Kidney tubule cell (primary cell): ENCODE measurements around the gene LIN9.
"Not testable (repeated sequence)": the region's sequence is repeated elsewhere in the genome, so short reads cannot be mapped to it uniquely, and the experiment has no call there.

Source experiments
- DNase-seq: peaks from one replicate; pipeline ENCODE4 v3.0.0-alpha.2; 2018; ENCODE audit warnings: low spot score

Gene LIN9

DNA sequence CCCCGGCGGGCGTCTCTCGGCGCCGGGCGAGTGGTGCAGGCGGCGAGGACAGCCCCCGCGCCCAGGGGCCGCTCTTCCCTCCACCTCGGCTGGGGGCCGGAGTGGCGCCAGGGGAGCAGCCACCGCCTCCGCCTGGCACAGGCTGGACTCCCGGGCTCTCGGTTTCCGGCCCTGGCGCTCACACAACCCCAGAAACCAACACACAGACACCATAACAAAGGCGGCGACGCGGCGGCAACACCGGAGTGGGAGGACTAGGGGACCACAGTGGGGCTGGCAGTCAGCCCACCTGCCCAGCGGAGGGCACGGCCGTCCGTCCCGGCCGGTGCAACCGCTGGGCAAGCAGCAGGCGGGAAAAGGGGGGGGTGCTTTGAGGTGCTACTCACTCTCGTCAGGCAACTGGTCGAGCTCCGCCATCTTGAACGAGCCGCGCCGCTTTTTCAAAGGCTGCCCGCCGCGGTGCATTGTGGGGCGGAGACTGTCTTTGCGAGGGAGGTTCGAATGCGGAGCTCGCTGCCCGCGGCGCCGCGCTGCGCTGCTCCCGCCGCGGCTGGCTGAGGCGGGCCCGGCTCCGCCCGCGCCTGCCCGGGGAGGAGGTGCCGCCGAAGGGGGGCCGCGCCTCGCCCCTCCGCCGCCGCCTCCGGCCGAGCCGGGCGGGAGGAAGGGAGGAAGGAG, at the start of gene LIN9:
TSS of gene LIN9 (minus strand) at position 442 of the 675 bp plus-strand sequence. CDS start at position 417, 25 bp downstream.
- peak; percentile 91 for DNase-seq

DNA sequence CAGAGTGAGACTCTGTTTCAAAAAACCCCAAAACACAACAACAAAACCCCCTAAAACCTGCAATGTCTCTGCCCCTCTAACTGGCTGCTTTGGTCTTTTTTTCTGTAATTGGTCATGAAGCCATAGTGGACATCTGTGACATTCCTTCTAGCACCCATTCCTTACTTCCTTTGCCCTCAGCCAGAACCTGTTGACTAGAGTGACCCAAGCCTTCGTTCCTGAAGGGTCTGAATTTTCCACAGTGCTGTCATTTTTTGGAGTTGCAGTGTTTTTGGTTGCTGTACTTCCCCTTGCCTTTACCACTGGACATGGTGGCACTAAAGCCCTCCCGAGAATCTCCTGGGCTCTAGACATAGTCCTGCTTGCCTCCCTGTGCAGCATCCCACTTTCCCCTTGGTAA, 48.5 kb upstream of the LIN9 start:
- no peak for DNase-seq

- DNase-seq = no peak
These were observed 46.9 kb upstream of the LIN9 start for GRCh38 chr1:226355669-226356551.

GRCh38 chr1:226355016-226355415, 46.1 kb upstream of the LIN9 start:
- DNase-seq = no peak

- no peak for DNase-seq
These were observed 44.9 kb upstream of the LIN9 start for GRCh38 chr1:226353698-226354525.

- no peak for DNase-seq
These were observed 42.7 kb upstream of the LIN9 start for GRCh38 chr1:226351709-226352108.

DNA sequence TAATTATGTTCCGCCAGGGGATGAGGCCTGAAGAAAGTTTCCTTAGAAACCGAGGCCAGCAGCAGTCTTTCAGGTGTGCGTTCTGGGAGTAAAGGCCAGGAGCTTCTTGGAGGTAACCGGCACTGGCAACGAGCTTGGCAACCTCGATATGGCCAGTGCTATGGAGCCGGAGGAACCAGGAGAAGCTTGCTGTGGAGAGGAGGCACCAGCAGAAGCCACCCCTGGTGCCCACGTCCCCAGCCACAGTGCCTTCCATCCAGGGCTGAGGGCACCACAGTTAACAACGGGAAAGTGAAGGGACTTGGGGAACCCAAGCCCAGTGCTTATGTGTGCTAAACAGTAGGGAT, 41.5 kb upstream of the LIN9 start:
- DNase-seq = no peak

GRCh38 chr1:226349801-226350518, 41.0 kb upstream of the LIN9 start:
- DNase-seq = no peak

- no peak for DNase-seq
These were observed 40.1 kb upstream of the LIN9 start for GRCh38 chr1:226349081-226349480.

GRCh38 chr1:226344441-226345259, 35.7 kb upstream of the LIN9 start:
- DNase-seq = no peak

GRCh38 chr1:226342656-226343055, 33.7 kb upstream of the LIN9 start:
- DNase-seq = no peak

GRCh38 chr1:226340111-226340510, 31.1 kb upstream of the LIN9 start:
- DNase-seq = not testable (repeated sequence)

- DNase-seq = no peak
These were observed 28.4 kb upstream of the LIN9 start for GRCh38 chr1:226337276-226337875.

DNA sequence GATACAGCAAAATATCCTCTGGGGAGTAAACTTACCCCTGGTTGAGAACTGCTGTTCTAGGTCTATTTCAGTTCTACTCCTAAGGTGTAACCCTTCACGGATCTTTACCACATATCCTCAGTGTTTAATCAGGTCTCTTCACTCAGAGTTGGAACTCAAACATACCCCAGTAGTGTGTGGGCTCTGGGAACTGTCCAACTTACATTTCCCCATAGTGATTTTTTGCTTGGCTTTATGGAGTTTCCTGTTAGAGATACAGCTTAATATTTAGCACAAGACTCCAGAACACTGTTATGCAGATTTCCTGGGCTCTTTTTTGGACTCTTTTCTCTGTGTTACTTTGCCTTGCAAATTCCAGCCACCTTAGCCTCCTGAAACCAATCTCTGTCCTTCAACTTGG, 26.7 kb upstream of the LIN9 start:
- no peak for DNase-seq

DNA sequence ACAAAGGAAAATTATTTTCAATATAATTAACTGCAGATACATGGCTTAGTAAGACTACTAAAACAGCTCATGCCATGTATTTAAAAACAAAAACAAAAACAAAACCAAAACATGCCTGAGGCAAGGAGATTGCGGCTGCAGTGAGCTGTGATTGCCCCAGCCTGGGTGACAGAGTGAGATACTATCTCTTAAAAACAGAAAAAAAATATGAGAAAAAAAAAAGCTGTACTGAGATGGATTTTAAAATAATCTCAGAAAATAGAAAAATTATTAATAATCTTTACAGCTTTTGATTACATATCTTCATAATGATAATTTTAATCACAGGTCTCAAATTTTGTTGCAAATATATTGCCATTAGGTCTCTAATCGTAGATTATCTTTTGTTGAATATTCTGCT, 24.0 kb upstream of the LIN9 start:
- no peak for DNase-seq

- DNase-seq = no peak
These were observed 20.3 kb upstream of the LIN9 start for GRCh38 chr1:226329237-226329636.

DNA sequence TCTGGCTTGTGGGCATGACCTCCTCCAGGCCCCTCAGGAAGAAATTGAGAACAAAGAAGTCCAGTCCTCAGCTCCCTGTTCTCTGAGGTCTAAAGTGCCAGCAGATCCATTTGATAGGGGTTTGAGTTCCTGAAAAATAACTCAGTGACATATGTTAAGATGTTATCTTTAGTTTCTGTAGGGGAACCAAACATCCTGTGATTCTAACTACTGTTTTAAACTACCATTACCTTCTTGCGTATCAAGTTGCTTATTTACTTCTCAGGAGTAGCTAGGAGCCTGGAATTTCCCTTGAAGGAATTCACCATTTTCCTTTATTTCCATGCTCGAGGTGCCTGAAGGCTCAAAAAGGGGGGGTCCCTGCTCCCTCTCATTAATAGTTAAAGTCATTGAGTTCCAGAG, 18.8 kb upstream of the LIN9 start:
- DNase-seq = no peak

DNA sequence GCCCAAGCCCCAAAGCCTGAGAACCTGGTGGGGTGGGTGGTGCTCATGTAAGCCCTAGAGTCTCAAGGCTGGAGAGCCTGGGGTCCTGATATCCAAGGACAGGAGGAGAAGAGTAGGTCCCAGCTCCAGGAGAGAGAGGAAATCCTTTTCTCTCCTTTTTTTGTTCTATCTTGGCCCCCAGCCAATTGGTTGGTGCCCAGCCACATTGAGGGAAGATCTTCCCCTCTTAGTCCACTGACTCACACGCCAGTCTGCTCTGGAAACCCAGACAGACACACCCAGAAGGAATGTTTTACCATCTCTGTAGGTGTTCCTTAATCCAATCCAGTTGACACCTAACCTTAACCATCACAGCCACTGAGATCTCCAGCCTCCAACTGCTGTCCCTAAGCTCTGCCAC, 16.2 kb upstream of the LIN9 start:
- peak; percentile 79 for DNase-seq

GRCh38 chr1:226324479-226324878, 15.5 kb upstream of the LIN9 start:
- no peak for DNase-seq

- DNase-seq = no peak
These were observed 14.0 kb upstream of the LIN9 start for GRCh38 chr1:226322986-226323385.

- no peak for DNase-seq
These were observed 12.0 kb upstream of the LIN9 start for GRCh38 chr1:226320930-226321329.
